T-helper 22 cell (primary cell): Measurements from ENCODE around the gene S100A6.
"Not testable (repeated sequence)": the region's sequence is repeated elsewhere in the genome, so short reads cannot be mapped to it uniquely, and the experiment has no call there.

Experiments used
- DNase-seq: peaks from one replicate; pipeline ENCODE4 v3.0.0-alpha.2; 2020; ENCODE audit warnings: low read depth

S100A6 gene

GRCh38 chr1:153535242-153536011 lies at the start of gene S100A6:
S100A6 (minus strand) TSS chr1:153535991; CDS start chr1:153535339, 652 bp downstream.
- peak; percentile 29 for DNase-seq

GRCh38 chr1:153585006-153585405 lies 49.2 kb upstream of the S100A6 start:
- DNase-seq: no peak

GRCh38 chr1:153583976-153584375 lies 48.2 kb upstream of the S100A6 start:
- no peak for DNase-seq

GRCh38 chr1:153583514-153583913 lies 47.7 kb upstream of the S100A6 start:
- DNase-seq: not testable (repeated sequence)

- DNase-seq: not testable (repeated sequence)
Observed at GRCh38 chr1:153582836-153583235, 47.0 kb upstream of the S100A6 start.

GRCh38 chr1:153578936-153579335 lies 43.1 kb upstream of the S100A6 start:
- no peak for DNase-seq

- DNase-seq: no peak
Observed at GRCh38 chr1:153578490-153578889, 42.7 kb upstream of the S100A6 start.

- no peak for DNase-seq
Observed at GRCh38 chr1:153577624-153578051, 41.8 kb upstream of the S100A6 start.

- DNase-seq: no peak
Observed at GRCh38 chr1:153577138-153577537, 41.3 kb upstream of the S100A6 start.

GRCh38 chr1:153575497-153575896 lies 39.7 kb upstream of the S100A6 start:
- DNase-seq: not testable (repeated sequence)

- DNase-seq: not testable (repeated sequence)
Observed at GRCh38 chr1:153575081-153575491, 39.3 kb upstream of the S100A6 start.

GRCh38 chr1:153573351-153573750 lies 37.6 kb upstream of the S100A6 start:
- no peak for DNase-seq

- no peak for DNase-seq
Observed at GRCh38 chr1:153572569-153573015, 36.8 kb upstream of the S100A6 start.

- no peak for DNase-seq
Observed at GRCh38 chr1:153571706-153572105, 35.9 kb upstream of the S100A6 start.

- DNase-seq: no peak
Observed at GRCh38 chr1:153570874-153571273, 35.1 kb upstream of the S100A6 start.

GRCh38 chr1:153569465-153569864 lies 33.7 kb upstream of the S100A6 start:
- DNase-seq: no peak

GRCh38 chr1:153568367-153569099 lies 32.7 kb upstream of the S100A6 start:
- peak; percentile 55 for DNase-seq

- DNase-seq: no peak
Observed at GRCh38 chr1:153567621-153568366, 32.0 kb upstream of the S100A6 start.

- peak; percentile 79 for DNase-seq
Observed at GRCh38 chr1:153566414-153567371, 30.9 kb upstream of the S100A6 start.

- peak; percentile 26 for DNase-seq
Observed at GRCh38 chr1:153565529-153566374, 30.0 kb upstream of the S100A6 start, which contains the start of gene S100A2. S100A2 (minus strand) TSS chr1:153565844; CDS start chr1:153563877, 1,967 bp downstream.
